ENCODE results near the gene NANS. TPM values are rescaled to one million over a fixed set of nuclear protein-coding genes. Genes with fewer than 3 reads are reported as not detected.

The NANS gene
- total and polyA plus RNA-seq, 2 of the 8 experiments (the other 6 are each of a cell fraction or from before 2014, with no cell fraction given) = 56.5 to 67.3 TPM

DNA sequence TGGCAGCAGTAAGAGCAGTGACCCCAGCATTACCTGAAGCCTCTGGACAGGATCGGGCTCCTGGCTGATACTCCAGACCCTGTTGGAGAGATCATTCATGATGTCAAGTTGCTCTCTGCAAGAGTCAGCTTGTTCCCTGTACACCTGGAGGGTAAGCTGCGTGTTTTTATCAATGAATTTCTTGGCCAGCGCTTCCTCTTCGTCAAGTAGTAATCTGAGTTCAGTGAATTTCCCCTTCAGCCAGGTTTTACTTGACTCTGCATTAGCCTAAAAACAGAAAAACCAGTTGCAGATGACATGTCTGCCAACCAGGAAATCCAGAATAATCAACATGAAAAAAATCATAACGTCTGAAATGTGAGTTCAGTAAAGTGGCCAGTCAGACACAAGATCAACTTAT, 43.4 kb downstream of the NANS start:
- H3K56ac ChIP-seq (replicated peaks; ENCODE audit: insufficient read length, low read depth, low read length) = no peak overlapping the region
- no peak overlapping the region for H3K4me2 ChIP-seq (ENCODE audit: insufficient read depth in 1 of 2, low read depth in 2 of 2, low read length in 2 of 2)
- H2BK15ac ChIP-seq (ENCODE audit: low read length) = no peak overlapping the region
- H3K9ac ChIP-seq (replicated peaks in 1 of 4; ENCODE audit: extremely low read depth in 1 of 4, low read depth in 3 of 4, low read length in 3 of 4) = no peak overlapping the region
- H3K23ac ChIP-seq (ENCODE audit: insufficient read length) = no peak overlapping the region
- CTCF ChIA-PET (ENCODE audit: partially characterized antibody) = interaction anchor here (0.6 kb wide), 1 partner anchor 64 kb away, joined by 3 read pairs; no protein-coding TSS in a partner anchor
- H3K79me1 ChIP-seq (ENCODE audit: low read depth, low read length) = no peaks in the 10 kb centered on the region
- no peak overlapping the region for H2AFZ ChIP-seq (ENCODE audit: low read length)
- peaks cover 0 to 3% (median 0%) of the 10 kb centered on the region in 4 experiments; a peak in 2 of 8 replicates for H3K36me3 ChIP-seq (ENCODE audit: control insufficient read depth in 2 of 4, insufficient read depth in 4 of 4, low read length in 3 of 4)
- no peaks in the 10 kb centered on the region for H3K79me2 ChIP-seq (ENCODE audit: control insufficient read depth in 1 of 2, insufficient read depth in 2 of 2, low read length in 2 of 2)
- 90% methylated on average over 5 of the region's 5 CpGs; no CpG with 5 or more reads in 1 of the 2 experiments for WGBS, 2 experiments (ENCODE audit: extremely low coverage in 1 of 2, insufficient coverage in 1 of 2, insufficient read length in 1 of 2, insufficient replicate concordance in 2 of 2, low coverage in 1 of 2, low lambda C conversion rate in 2 of 2, missing lambda C conversion rate in 1 of 2)
- POLR2A ChIA-PET (ENCODE audit: partially characterized antibody) = interaction anchor here (1.3 kb wide), 1 partner anchor 68 kb away, joined by 3 read pairs; no protein-coding TSS in a partner anchor
- DNase-seq (ENCODE audit: low read depth in 1 of 2, low spot score in 2 of 2) (no peak), FAIRE-seq (no peak)
- H3K4me1 ChIP-seq (replicated peaks in 1 of 4; ENCODE audit: control insufficient read depth in 3 of 4, insufficient read depth in 4 of 4, low read length in 3 of 4) = peaks cover 0 to 5% (median 1%) of the 10 kb centered on the region in 4 experiments; a peak in 3 of 7 replicates
- no peak for TF ChIP-seq POLR2A (IDR thresholded peaks at IDR 0.05; ENCODE audit: control extremely low read depth in 1 of 2, low read depth in 2 of 2, low read length in 2 of 2)
- no peak for TF ChIP-seq BRCA1 (IDR thresholded peaks at IDR 0.05; ENCODE audit: low read depth, low read length)
- TF ChIP-seq TCF12 (IDR thresholded peaks at IDR 0.05; ENCODE audit: low read depth, low read length) = no peak
- TF ChIP-seq CHD1 (IDR thresholded peaks at IDR 0.05; ENCODE audit: low read depth, low read length) = no peak
- TF ChIP-seq RFX5 (IDR thresholded peaks at IDR 0.05; ENCODE audit: borderline replicate concordance, low read depth, low read length) = no peak
- TF ChIP-seq PHF8 (conservative IDR thresholded peaks at IDR 0.05; ENCODE audit: low read depth, low read length) = no peak
- no peak for TF ChIP-seq CHD2 (IDR thresholded peaks at IDR 0.05; ENCODE audit: low read length)
- TF ChIP-seq SIN3A (conservative IDR thresholded peaks at IDR 0.05 in 1 of 2, IDR thresholded peaks at IDR 0.05 in 1 of 2; ENCODE audit: low read depth in 1 of 2, low read length in 2 of 2) = no peak
- TF ChIP-seq CBX5 (IDR thresholded peaks at IDR 0.05; ENCODE audit: low read depth, low read length) = no peak
- TF ChIP-seq SIRT6 (IDR thresholded peaks at IDR 0.05; ENCODE audit: low read length) = no peak
- TF ChIP-seq YY1 (IDR thresholded peaks at IDR 0.05; ENCODE audit: low read depth, low read length) = no peak
- TF ChIP-seq JUN (IDR thresholded peaks at IDR 0.05; ENCODE audit: low read depth, low read length) = no peak
- no peak for TF ChIP-seq TEAD4 (IDR thresholded peaks at IDR 0.05; ENCODE audit: low read depth, low read length)
- H4K91ac ChIP-seq (replicated peaks; ENCODE audit: insufficient read length, low read length) = no peak overlapping the region
- no peak overlapping the region for H3K4ac ChIP-seq (replicated peaks; ENCODE audit: insufficient read length, low read depth, low read length)
- no peak overlapping the region for H3K4me3 ChIP-seq (ENCODE audit: extremely low read depth in 1 of 4, insufficient read depth in 2 of 4, low read depth in 3 of 4, low read length in 4 of 4)
- H3K23me2 ChIP-seq (ENCODE audit: low read depth, low read length) = 0 out of 2 replicates have a peak, but pooled peaks cover 3% of the 10 kb centered on the region
- no peak overlapping the region for H2AK5ac ChIP-seq (ENCODE audit: low read depth, low read length)
- no peak overlapping the region for H3K18ac ChIP-seq (ENCODE audit: extremely low read depth, low read length)
- no peak overlapping the region for H2BK12ac ChIP-seq (ENCODE audit: low read depth, low read length)
- H4K8ac ChIP-seq (ENCODE audit: extremely low read depth, insufficient read depth, low read length) = no peak overlapping the region
- H3K27ac ChIP-seq (ENCODE audit: low read depth, low read length) = no peak overlapping the region
- peaks cover 1 to 2% of the 10 kb centered on the region in 2 experiments for H4K20me1 ChIP-seq (replicated peaks in 1 of 2; ENCODE audit: control insufficient read depth in 1 of 2, insufficient read depth in 2 of 2, low read length in 2 of 2)
- no peak overlapping the region for H3K14ac ChIP-seq (ENCODE audit: insufficient read length)
- no peak overlapping the region for H4K5ac ChIP-seq (ENCODE audit: insufficient read length, low read depth, low read length)
- no peak overlapping the region for H2BK20ac ChIP-seq (ENCODE audit: low read length)
- no peak overlapping the region for H2BK5ac ChIP-seq (ENCODE audit: low read depth, low read length)
- H3K9me3 ChIP-seq (ENCODE audit: insufficient read depth in 2 of 2, low read depth in 1 of 2, low read length in 1 of 2) = no peaks in the 10 kb centered on the region
- H2BK120ac ChIP-seq (replicated peaks; ENCODE audit: low read depth, low read length) = no peak overlapping the region
- H3K27me3 ChIP-seq (replicated peaks in 1 of 4; ENCODE audit: control insufficient read depth in 3 of 4, extremely low read depth in 1 of 4, insufficient read depth in 3 of 4, low read length in 3 of 4) = no peaks in the 10 kb centered on the region
